NCI-H82 treated with DMSO at 0.1 percent for 48 hours (cell line): Measurements from ENCODE around the gene GSC2.
"Not testable (repeated sequence)": the region's sequence is repeated elsewhere in the genome, so short reads cannot be mapped to it uniquely, and the experiment has no call there.

Source experiments
- DNase-seq: peaks from one replicate; lab custom pipeline; 2025; ENCODE audit not compliant: unreplicated experiment; lab: John Stamatoyannopoulos, UW

Gene GSC2

GRCh38 chr22:19178065-19178656 lies 28.1 kb upstream of the GSC2 start:
- no peak for DNase-seq

- DNase-seq: no peak
These were observed 27.3 kb upstream of the GSC2 start for GRCh38 chr22:19177164-19178064.

- DNase-seq: no peak
These were observed 26.6 kb upstream of the GSC2 start for GRCh38 chr22:19176732-19177131.

- no peak for DNase-seq
These were observed 26.1 kb upstream of the GSC2 start for GRCh38 chr22:19176175-19176643.

GRCh38 chr22:19175602-19176174 lies 25.6 kb upstream of the GSC2 start:
- DNase-seq: no peak

- no peak for DNase-seq
These were observed 25.0 kb upstream of the GSC2 start for GRCh38 chr22:19175026-19175601.

GRCh38 chr22:19174106-19175025 lies 24.3 kb upstream of the GSC2 start:
- no peak for DNase-seq

GRCh38 chr22:19173047-19174035 lies 23.2 kb upstream of the GSC2 start:
- no peak for DNase-seq

- DNase-seq: no peak
These were observed 22.3 kb upstream of the GSC2 start for GRCh38 chr22:19172213-19173046.

GRCh38 chr22:19169947-19170318 lies 19.8 kb upstream of the GSC2 start:
- no peak for DNase-seq

- DNase-seq: peak; percentile 69
These were observed 19.2 kb upstream of the GSC2 start for GRCh38 chr22:19169002-19169946.

- DNase-seq: no peak
These were observed 18.2 kb upstream of the GSC2 start for GRCh38 chr22:19168088-19168890.

- no peak for DNase-seq
These were observed 17.2 kb upstream of the GSC2 start for GRCh38 chr22:19167106-19167869.

GRCh38 chr22:19166421-19166820 lies 16.3 kb upstream of the GSC2 start:
- no peak for DNase-seq

- DNase-seq: no peak
These were observed 14.3 kb upstream of the GSC2 start for GRCh38 chr22:19164425-19164824.

GRCh38 chr22:19158649-19159048 lies 8.6 kb upstream of the GSC2 start:
- not testable (repeated sequence) for DNase-seq
